B cell (primary cell): Measurements from ENCODE around the gene MAP3K5.

ENCODE experiments used
- CTCF ChIP-seq: fragments of 200-600 bp; IDR thresholded peaks from one replicate; pipeline ENCODE4 v1.8.0; 2022; ENCODE audit warnings: antibody characterized with exemption, mild to moderate bottlenecking
- EZH2 ChIP-seq: IDR thresholded peaks from 2 replicates; pipeline ENCODE4 v1.6.1; 2012; ENCODE audit warnings: borderline replicate concordance, low read depth, mild to moderate bottlenecking, moderate library complexity, low read length; ENCODE audit not compliant: insufficient read depth, poor library complexity, severe bottlenecking

- TF ChIP-seq CTCF (no peak), EZH2 (no peak)
These were observed 118.7 kb downstream of the MAP3K5 start for GRCh38 chr6:136673571-136673970.
